ENCODE results near the gene RAB43.

Gene RAB43

DNA sequence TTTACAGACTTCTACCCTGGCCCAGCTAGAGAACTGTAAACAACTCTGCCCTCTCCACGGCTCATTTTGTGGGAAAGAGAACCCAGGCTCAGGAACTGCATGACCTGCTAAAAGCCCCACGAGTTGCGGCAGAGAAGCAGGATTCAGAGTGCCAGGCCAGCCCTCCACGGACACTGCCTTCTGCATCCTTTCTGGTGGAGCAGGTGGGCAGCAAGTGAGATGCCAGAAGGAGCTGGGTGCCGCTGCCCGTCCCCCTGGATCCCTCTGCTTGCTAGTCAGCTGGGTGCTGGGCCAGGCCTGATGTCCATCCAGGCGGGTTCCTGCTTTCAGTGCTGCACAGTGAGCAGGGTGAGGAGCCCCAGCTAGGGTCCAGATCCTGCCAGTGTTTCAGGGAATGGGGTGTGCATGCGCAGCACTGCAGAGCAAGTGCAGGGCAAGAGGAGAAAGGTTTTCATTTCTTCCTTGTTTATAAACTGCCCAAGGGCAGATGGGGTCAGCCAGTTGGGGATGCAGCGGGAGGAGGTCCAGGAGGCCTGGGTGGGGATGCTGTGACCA is 5.2 kb upstream of the RAB43 start:
- Histone ChIP-seq H4K20me1 (ENCODE audit: insufficient read depth, low read length) (no peaks in the 10 kb centered on the region), H3K4me3 (ENCODE audit: low read depth, low read length, poor library complexity, severe bottlenecking) (no peak overlapping the region), H3K79me2 (ENCODE audit: insufficient read depth, low read length) (no peaks in the 10 kb centered on the region), H3K4me1 (ENCODE audit: insufficient read depth, low read length, severe bottlenecking) (peaks cover 9% of the 10 kb centered on the region), H3K36me3 (ENCODE audit: insufficient read depth, low read length) (peaks cover 46% of the 10 kb centered on the region), H3K9me3 (ENCODE audit: low read length) (no peaks in the 10 kb centered on the region), H3K4me2 (ENCODE audit: low read length) (no peak overlapping the region), H3K27ac (ENCODE audit: low read depth, low read length, poor library complexity, severe bottlenecking) (no peak overlapping the region), H3K9me2 (ENCODE audit: low read depth, low read length) (no peaks in the 10 kb centered on the region), H3K9ac (ENCODE audit: low read length) (no peak overlapping the region), H3K27me3 (ENCODE audit: insufficient read depth, low read length) (no peaks in the 10 kb centered on the region), H2AFZ (ENCODE audit: low read length) (no peak overlapping the region), H3F3A (ENCODE audit: insufficient read depth, low read length) (no peaks in the 10 kb centered on the region)
- TF ChIP-seq, protein P1, sequence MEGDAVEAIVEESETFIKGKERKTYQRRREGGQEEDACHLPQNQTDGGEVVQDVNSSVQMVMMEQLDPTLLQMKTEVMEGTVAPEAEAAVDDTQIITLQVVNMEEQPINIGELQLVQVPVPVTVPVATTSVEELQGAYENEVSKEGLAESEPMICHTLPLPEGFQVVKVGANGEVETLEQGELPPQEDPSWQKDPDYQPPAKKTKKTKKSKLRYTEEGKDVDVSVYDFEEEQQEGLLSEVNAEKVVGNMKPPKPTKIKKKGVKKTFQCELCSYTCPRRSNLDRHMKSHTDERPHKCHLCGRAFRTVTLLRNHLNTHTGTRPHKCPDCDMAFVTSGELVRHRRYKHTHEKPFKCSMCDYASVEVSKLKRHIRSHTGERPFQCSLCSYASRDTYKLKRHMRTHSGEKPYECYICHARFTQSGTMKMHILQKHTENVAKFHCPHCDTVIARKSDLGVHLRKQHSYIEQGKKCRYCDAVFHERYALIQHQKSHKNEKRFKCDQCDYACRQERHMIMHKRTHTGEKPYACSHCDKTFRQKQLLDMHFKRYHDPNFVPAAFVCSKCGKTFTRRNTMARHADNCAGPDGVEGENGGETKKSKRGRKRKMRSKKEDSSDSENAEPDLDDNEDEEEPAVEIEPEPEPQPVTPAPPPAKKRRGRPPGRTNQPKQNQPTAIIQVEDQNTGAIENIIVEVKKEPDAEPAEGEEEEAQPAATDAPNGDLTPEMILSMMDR (IDR thresholded peaks at IDR 0.05; ENCODE audit: low read length) = no peak
- TF ChIP-seq EZH2 (IDR thresholded peaks at IDR 0.05; ENCODE audit: borderline replicate concordance, low read length) = no peak

GRCh38 chr3:129123314-129124060 is 1.9 kb upstream of the RAB43 start:
- Histone ChIP-seq H3K9me2 (ENCODE audit: low read depth, low read length) (no peaks in the 10 kb centered on the region), H3K4me3 (ENCODE audit: low read depth, low read length, poor library complexity, severe bottlenecking) (no peak overlapping the region), H4K20me1 (ENCODE audit: insufficient read depth, low read length) (no peaks in the 10 kb centered on the region), H3K9ac (ENCODE audit: low read length) (no peak overlapping the region), H3K4me1 (ENCODE audit: insufficient read depth, low read length, severe bottlenecking) (peaks cover 28% of the 10 kb centered on the region), H3K79me2 (ENCODE audit: insufficient read depth, low read length) (peaks cover 11% of the 10 kb centered on the region), H3F3A (ENCODE audit: insufficient read depth, low read length) (no peaks in the 10 kb centered on the region), H3K36me3 (ENCODE audit: insufficient read depth, low read length) (peaks cover 13% of the 10 kb centered on the region; the same call in 1 of the 2 replicates), H3K27me3 (ENCODE audit: insufficient read depth, low read length) (no peaks in the 10 kb centered on the region), H2AFZ (ENCODE audit: low read length) (no peak overlapping the region), H3K4me2 (ENCODE audit: low read length) (no peak overlapping the region), H3K9me3 (ENCODE audit: low read length) (no peaks in the 10 kb centered on the region), H3K27ac (ENCODE audit: low read depth, low read length, poor library complexity, severe bottlenecking) (no peak overlapping the region)
- no peak for TF ChIP-seq EZH2 (IDR thresholded peaks at IDR 0.05; ENCODE audit: borderline replicate concordance, low read length)
- TF ChIP-seq, protein P1 (IDR thresholded peaks at IDR 0.05; ENCODE audit: low read length) = no peak

- Histone ChIP-seq H3K4me2 (ENCODE audit: low read length) (peak overlapping the region; percentile 54), H3F3A (ENCODE audit: insufficient read depth, low read length) (no peaks in the 10 kb centered on the region), H2AFZ (ENCODE audit: low read length) (no peak overlapping the region), H3K9ac (ENCODE audit: low read length) (no peak overlapping the region), H3K27ac (ENCODE audit: low read depth, low read length, poor library complexity, severe bottlenecking) (no peak overlapping the region), H3K79me2 (ENCODE audit: insufficient read depth, low read length) (peaks cover 11% of the 10 kb centered on the region), H3K4me1 (ENCODE audit: insufficient read depth, low read length, severe bottlenecking) (peaks cover 38% of the 10 kb centered on the region), H3K4me3 (ENCODE audit: low read depth, low read length, poor library complexity, severe bottlenecking) (peak overlapping the region; percentile 60), H3K9me2 (ENCODE audit: low read depth, low read length) (no peaks in the 10 kb centered on the region), H3K36me3 (ENCODE audit: insufficient read depth, low read length) (peaks cover 14% of the 10 kb centered on the region; the same call in 1 of the 2 replicates), H3K27me3 (ENCODE audit: insufficient read depth, low read length) (no peaks in the 10 kb centered on the region), H3K9me3 (ENCODE audit: low read length) (no peaks in the 10 kb centered on the region), H4K20me1 (ENCODE audit: insufficient read depth, low read length) (no peaks in the 10 kb centered on the region)
- TF ChIP-seq, protein P1 (IDR thresholded peaks at IDR 0.05; ENCODE audit: low read length) = no peak
- no peak for TF ChIP-seq EZH2 (IDR thresholded peaks at IDR 0.05; ENCODE audit: borderline replicate concordance, low read length)
Observed at GRCh38 chr3:129122412-129123011, 908 bp upstream of the RAB43 start.

All from OCI-LY1 (cell line).